GM20000 (cell line): ENCODE results near the gene WNT2.
A peak's percentile ranks its signal among the peaks of the same experiment; 100 is the strongest.
"Not testable (repeated sequence)": the region's sequence is repeated elsewhere in the genome, so short reads cannot be mapped to it uniquely, and the experiment has no call there.

Source experiments
- DNase-seq: peaks from one replicate; pipeline ENCODE4 v3.0.0; 2012; ENCODE audit warnings: low spot score
- TF ChIP-seq, protein P1 (sequence below): IDR thresholded peaks from 2 replicates; pipeline ENCODE4 v1.5.1; 2012; ENCODE audit warnings: mild to moderate bottlenecking, control low read depth; ENCODE audit errors: extremely low read depth, missing control alignments

WNT2 gene

DNA sequence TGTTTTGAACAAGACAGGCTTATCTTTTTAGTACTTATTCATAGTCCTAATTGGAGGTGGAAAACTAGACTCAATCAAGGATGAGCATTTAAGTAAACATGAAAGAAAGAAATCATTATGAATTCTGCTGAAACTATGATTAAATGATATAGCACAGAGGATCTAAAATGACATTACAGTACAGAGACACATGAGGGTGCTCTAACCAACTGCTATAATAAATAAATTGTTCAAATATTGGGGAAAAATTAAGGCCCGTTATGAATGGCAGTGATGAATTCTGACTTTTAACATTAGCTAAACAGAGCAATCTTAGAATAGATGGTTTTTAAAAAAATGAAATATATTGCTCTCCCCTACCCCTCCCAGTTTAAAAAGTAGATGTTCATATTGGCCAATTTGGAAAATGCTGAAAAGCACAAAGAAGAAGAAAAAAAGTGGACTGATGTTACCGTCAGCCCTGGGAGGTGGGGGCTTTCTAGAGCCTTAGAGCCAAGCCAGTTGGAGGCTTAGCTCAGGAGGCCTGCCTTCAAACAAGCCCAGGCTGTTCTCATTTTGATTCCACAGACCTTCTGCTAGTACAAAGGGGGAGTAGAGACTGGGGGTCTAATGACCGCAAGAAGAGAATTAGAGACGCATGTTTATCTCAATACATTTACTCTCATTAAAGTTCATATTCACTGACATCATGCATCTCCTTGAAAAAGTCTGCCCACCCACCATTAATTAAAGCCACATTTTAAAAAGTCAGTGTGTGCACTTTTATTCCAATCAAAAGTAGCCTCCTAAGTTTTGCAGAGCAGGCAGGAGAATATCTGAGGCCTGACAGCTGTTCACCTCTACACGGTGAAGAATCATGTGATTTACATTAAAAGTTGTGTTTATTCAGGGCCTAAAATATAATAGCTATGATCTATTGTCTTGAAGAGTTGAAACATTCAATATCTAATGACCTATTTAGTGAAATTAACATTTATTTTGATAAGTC is 10.0 kb downstream of the WNT2 start:
- DNase-seq, result no peak
- TF ChIP-seq, protein P1, sequence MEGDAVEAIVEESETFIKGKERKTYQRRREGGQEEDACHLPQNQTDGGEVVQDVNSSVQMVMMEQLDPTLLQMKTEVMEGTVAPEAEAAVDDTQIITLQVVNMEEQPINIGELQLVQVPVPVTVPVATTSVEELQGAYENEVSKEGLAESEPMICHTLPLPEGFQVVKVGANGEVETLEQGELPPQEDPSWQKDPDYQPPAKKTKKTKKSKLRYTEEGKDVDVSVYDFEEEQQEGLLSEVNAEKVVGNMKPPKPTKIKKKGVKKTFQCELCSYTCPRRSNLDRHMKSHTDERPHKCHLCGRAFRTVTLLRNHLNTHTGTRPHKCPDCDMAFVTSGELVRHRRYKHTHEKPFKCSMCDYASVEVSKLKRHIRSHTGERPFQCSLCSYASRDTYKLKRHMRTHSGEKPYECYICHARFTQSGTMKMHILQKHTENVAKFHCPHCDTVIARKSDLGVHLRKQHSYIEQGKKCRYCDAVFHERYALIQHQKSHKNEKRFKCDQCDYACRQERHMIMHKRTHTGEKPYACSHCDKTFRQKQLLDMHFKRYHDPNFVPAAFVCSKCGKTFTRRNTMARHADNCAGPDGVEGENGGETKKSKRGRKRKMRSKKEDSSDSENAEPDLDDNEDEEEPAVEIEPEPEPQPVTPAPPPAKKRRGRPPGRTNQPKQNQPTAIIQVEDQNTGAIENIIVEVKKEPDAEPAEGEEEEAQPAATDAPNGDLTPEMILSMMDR, result peak; percentile 2

DNA sequence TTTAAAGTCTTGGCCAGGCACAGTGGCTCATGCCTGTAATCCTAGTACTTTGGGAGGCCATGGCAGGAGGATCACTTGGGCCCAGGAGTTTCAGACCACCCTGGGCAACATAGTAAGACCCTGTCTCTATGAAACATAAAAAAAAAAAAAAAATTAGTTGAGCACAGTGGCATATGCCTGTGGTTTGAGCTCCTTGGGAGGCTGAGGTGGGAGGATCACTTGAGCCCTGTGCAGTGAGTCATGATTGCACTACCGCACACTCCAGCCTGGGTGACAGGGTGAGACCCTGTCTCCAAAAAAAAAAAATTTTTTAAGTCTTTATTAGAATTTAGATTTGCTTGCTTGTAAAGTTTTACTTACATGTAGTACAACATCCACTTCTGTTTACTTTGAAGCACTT is 14.0 kb downstream of the WNT2 start:
- DNase-seq, result no peak
- TF ChIP-seq, protein P1, result no peak

DNA sequence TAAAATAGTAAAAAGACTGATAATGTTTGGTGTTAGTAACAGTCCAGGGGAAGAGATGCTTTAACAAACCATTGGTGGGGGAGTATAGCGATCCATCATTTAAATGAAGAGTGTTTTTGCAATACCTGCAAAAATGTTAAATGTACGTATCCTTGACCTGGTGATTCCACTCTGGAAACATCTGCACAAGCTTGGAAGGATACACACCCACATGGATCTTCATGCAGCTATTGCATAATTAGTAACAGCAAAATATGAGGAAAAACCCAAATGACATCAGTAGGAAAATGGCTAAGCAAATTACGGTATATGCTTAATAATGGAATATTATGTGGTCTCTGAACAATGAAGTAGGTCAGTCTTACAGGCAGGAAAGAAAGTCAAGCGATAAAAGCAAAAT is 20.5 kb downstream of the WNT2 start:
- TF ChIP-seq, protein P1, result no peak
- no peak for DNase-seq

DNA sequence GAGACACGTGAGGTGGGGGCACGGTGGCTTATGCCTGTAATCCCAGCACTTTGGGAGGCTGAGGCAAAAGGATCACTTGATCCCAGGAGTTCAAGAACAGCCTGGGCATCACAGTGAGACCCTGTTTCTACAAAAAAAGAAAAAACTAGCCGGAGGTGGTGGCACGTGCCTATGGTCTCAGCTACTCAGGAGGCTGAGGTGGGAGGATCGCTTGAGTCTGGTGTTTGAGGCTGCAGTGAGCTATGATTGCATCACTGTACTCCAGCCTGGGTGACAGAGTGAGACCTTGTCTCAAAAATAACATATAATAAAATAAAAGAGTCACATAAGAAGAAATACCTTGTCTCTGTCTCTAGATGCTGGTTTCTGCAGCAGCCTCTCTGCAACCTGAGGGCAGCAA is 22.4 kb downstream of the WNT2 start:
- not testable (repeated sequence) for DNase-seq

DNA sequence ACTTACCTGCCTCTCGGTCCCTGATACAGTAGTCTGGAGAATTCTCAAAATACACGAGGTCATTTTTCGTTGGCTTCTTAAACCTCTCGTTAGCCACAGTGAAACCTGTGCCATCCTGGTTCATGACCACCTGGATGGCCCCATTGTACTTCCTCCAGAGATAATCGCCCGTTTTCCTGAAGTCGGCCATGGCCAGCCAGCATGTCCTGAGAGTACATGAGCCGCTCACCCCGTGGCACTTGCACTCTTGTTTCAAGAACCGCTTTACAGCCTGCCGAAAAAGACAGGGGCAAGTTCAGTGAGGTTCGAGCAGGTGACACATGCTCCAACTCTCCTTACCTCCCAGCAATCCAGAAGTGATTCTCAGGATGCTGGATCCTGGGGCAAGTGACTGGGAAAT is 25.3 kb downstream of the WNT2 start:
- TF ChIP-seq, protein P1, result no peak
- DNase-seq, result no peak

DNA sequence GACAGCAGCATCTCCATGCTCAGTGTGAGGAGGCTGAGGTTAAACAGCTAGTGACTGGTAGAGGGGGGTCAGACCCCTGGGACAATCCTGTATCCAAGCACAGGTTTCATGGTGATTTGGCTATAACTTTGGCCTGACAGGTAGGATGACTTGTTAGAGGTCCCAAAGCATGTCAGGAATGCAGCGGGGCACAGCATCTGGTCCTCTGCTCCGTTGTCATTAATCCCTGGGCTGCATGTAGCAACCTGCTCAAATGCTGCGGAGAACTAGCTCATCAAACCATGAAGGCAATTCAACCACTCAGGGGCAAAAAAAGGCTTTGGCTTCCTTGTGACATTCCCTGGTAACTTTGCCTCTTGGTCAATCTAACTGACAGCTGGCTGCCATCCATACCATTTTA is 26.8 kb downstream of the WNT2 start:
- DNase-seq, result no peak
- TF ChIP-seq, protein P1, result no peak

DNA sequence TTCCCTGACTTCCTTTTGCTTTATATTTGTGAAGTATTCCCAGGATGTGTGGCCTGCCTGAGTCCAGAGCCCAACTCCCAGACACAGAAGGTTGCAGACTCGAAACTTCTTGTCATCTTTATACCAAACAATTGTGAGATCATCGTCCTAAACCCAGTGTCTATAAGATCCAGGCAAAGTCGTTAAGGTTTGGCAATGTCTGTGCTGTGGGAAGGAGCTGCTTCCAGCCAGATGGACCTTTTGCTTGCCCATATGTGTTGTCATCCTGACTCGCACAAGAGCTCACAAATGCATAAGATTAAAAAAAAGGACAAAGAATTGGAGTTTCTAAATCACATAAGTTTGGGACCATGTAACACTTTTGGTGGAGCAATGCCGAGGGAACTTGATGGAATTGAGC is 37.0 kb downstream of the WNT2 start:
- no peak for DNase-seq
- TF ChIP-seq, protein P1, result no peak

DNA sequence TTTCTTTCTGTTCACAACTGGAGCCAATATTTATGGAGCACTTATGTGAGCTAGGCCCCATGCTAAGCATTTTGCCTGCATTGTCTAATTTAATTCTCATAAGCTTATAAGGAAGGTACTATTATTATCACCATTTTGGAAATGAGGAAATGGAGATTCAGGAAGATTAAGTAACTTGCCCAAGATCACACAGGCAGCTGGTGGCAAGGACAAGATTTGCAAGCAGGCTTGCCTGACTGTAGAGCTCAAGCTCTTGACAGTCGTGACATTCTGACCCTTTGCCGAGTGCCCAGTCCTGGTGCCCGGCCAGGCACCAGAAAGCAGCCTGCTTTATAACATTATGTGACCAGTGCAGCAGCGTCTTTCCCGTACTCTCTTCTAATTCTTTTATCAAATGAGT is 38.2 kb downstream of the WNT2 start:
- TF ChIP-seq, protein P1, result no peak
- DNase-seq, result no peak
